ENCODE data around the gene TNIK. TPM values are rescaled to one million over a fixed set of nuclear protein-coding genes. Genes with fewer than 3 reads are reported as not detected.

TNIK gene
- total RNA-seq, 1 donor from 2014 or later: 1.1 TPM

DNA sequence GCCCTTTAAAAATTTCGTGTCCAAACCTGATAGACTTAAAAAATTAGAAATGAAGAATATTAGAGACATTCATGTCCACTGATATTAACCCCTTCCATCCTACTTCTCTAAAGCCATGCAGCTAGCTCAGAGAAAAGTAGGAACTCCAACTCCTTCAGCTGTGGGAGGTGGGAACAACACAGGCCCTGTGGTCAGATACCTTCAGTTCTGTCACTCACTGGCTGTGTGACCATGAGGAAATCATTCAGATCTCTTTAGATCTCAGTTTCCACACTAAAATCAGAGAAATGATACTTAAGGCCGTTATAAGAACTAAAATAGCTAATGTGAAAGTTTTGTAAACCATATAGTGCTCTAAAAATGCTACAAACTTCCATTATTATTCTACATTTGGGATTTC lies 209.8 kb downstream of the TNIK start:
- Histone ChIP-seq H3K4me3 (ENCODE audit: low read depth, low read length) (no peak overlapping the region), H3K36me3 (ENCODE audit: control insufficient read depth, insufficient read depth, low read length) (no peaks in the 10 kb centered on the region), H3K27me3 (ENCODE audit: control insufficient read depth, insufficient read depth, low read length) (no peaks in the 10 kb centered on the region)
- FAIRE-seq (no peak), DNase-seq (ENCODE audit: low read depth) (no peak)
- TF ChIP-seq, protein P1, sequence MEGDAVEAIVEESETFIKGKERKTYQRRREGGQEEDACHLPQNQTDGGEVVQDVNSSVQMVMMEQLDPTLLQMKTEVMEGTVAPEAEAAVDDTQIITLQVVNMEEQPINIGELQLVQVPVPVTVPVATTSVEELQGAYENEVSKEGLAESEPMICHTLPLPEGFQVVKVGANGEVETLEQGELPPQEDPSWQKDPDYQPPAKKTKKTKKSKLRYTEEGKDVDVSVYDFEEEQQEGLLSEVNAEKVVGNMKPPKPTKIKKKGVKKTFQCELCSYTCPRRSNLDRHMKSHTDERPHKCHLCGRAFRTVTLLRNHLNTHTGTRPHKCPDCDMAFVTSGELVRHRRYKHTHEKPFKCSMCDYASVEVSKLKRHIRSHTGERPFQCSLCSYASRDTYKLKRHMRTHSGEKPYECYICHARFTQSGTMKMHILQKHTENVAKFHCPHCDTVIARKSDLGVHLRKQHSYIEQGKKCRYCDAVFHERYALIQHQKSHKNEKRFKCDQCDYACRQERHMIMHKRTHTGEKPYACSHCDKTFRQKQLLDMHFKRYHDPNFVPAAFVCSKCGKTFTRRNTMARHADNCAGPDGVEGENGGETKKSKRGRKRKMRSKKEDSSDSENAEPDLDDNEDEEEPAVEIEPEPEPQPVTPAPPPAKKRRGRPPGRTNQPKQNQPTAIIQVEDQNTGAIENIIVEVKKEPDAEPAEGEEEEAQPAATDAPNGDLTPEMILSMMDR (IDR thresholded peaks at IDR 0.05; ENCODE audit: insufficient read depth, low read length, severe bottlenecking): no peak

DNA sequence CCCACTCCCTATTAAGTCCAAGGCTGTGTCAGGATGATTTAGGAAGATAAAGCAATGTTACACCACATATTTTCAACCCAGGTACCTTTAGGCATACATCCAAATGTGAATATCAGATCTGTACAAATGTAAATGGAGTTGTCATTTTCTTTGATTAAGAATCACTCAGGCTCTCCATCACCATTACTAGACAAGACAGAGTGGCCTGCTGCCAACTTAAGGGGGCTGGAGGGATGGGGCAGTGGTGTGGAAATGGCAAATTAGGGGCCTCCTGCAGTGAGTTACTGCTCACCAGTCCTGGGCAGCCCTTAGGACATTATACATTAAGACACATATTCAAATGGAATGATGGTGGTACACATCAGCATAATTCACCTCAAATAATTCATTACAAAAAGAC lies 211.0 kb downstream of the TNIK start:
- Histone ChIP-seq H3K4me3 (ENCODE audit: low read depth, low read length) (no peak overlapping the region), H3K27me3 (ENCODE audit: control insufficient read depth, insufficient read depth, low read length) (no peaks in the 10 kb centered on the region), H3K36me3 (ENCODE audit: control insufficient read depth, insufficient read depth, low read length) (no peaks in the 10 kb centered on the region)
- TF ChIP-seq, protein P1 (IDR thresholded peaks at IDR 0.05; ENCODE audit: insufficient read depth, low read length, severe bottlenecking): no peak
- no peak for DNase-seq (ENCODE audit: low read depth)
- no peak for FAIRE-seq

DNA sequence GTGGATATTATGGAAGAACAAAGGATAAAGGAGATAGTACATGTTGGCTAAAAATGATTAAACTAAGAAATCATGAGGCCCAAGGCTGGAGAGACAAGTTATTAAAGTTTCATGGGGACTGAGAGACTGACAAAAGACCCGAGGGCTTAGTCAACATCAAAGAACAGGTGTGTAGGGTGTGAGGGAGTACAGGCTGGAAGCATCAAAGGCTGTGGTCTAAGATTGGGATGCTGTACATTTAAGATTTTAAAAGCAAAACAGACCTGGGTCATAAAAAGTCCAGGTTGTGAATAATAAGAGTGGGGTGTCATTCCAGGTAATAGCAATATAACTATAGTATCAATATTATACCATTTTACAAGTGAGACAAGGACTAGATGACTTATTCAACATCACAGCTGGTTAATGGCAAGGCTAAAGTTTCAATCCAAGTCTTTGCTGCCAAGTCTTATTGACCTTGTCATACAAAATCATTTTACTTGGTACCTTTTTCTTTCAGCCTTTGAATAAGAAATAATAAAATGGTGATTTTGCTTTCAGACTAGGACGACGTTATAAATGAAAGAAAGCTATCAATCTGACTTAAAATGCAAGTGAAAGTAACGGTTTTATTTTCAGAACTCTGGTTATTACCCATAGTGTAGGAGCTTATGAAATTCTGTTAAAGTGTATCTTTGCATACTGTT lies 211.6 kb downstream of the TNIK start:
- FAIRE-seq (no peak), DNase-seq (ENCODE audit: low read depth) (no peak)
- Histone ChIP-seq H3K36me3 (ENCODE audit: control insufficient read depth, insufficient read depth, low read length) (no peaks in the 10 kb centered on the region), H3K4me3 (ENCODE audit: low read depth, low read length) (no peak overlapping the region), H3K27me3 (ENCODE audit: control insufficient read depth, insufficient read depth, low read length) (no peaks in the 10 kb centered on the region)
- TF ChIP-seq, protein P1 (IDR thresholded peaks at IDR 0.05; ENCODE audit: insufficient read depth, low read length, severe bottlenecking): no peak

DNA sequence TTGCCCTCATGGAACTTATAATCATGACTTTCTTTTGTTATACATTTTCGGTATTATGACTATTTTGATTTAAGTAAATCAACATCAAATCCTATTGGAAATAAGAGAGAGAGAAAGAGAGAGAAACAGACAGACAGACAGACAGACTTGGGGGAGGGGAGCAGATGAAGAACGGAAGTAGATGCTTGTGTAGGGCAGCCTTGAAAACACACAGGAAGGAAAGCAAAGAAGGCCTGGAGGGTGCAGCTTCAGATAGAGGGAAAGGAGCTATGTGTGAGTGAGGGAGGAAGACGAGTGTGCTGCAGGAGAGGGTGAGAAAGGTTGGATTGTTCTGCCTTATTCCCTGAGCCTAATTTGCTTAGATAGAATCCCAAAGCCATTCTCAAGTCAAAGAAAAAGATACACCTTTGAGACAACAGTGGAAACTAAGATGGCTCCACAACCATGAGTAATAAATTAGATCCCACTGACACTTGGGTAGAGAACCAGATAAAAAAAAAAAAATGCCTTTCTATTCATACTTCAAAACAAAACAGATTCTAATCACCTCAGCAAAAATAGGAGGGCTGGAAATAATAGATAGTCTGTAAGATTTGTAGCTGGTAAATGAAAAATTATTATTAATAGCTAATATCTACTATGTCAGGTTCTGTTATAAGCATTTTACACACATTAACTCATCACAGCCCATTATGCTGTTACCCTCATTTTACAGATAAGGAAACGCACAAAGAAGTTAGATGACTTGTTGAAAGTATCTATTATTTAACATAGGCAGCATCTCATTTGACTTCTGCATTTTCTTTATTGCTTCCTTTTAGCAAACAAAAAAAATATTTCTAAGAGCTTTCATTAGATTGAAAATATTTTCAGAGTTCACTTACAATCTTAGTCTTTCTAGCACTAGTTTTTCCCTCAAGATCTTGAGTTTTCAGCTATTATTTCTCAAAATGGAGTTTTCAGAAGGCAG lies 214.1 kb downstream of the TNIK start:
- DNase-seq (ENCODE audit: low read depth): no peak
- TF ChIP-seq, protein P1 (IDR thresholded peaks at IDR 0.05; ENCODE audit: insufficient read depth, low read length, severe bottlenecking): no peak
- Histone ChIP-seq H3K4me3 (ENCODE audit: low read depth, low read length) (no peak overlapping the region), H3K36me3 (ENCODE audit: control insufficient read depth, insufficient read depth, low read length) (no peaks in the 10 kb centered on the region), H3K27me3 (ENCODE audit: control insufficient read depth, insufficient read depth, low read length) (no peaks in the 10 kb centered on the region)
- no peak for FAIRE-seq

DNA sequence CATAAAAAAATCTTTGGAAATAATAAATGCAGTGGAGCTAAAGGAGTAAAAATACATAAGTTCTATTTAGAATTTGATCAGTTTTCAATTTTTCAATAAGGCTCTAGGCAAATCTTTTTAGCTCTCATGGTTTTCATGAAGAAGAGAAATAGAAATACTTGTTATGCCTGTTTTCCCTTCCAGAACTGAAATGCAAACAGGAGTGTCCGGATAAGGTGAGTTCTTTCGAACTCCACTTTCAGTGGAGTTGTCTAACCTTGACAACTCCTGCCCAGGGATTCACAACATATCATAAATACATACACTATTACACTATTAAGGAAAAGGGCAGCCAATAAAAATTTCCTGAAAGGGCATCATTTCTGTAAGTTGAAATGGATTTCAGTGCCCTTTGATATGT lies 217.3 kb downstream of the TNIK start:
- FAIRE-seq (no peak), DNase-seq (ENCODE audit: low read depth) (no peak)
- Histone ChIP-seq H3K27me3 (ENCODE audit: control insufficient read depth, insufficient read depth, low read length) (no peaks in the 10 kb centered on the region), H3K4me3 (ENCODE audit: low read depth, low read length) (no peak overlapping the region), H3K36me3 (ENCODE audit: control insufficient read depth, insufficient read depth, low read length) (no peaks in the 10 kb centered on the region)
- TF ChIP-seq, protein P1 (IDR thresholded peaks at IDR 0.05; ENCODE audit: insufficient read depth, low read length, severe bottlenecking): no peak
